Activated CD8-positive, alpha-beta memory T cell treated with anti-CD3 and anti-CD28 coated beads, Interleukin-2, amount 10 ng/mL, durations not matched to agents 7 days and 5 days (primary cell): ENCODE data around the gene CELF2. TPM values are rescaled to one million over a fixed set of nuclear protein-coding genes. Genes with fewer than 3 reads are reported as not detected.

Source experiments
- ATAC-seq: fragments of 150-1000 bp; cut with Tn5 transposase; one replicate; pipeline ENCODE4 v1.10.0; 2021; ENCODE audit warnings: moderate library complexity
- CTCF ChIA-PET: fragments of 350-600 bp; sonication (Branson Sonifier 250); formaldehyde crosslinking; loops from one replicate; lab custom pipeline; 2021; ENCODE audit warnings: antibody characterized with exemption; lab: Charles Lee
- DNase-seq: peaks from one replicate; pipeline ENCODE4 v3.0.0-alpha.2; 2020
- H3K27ac Mint-ChIP-seq: one replicate; pipeline ENCODE4 v1.8.0; 2021; ENCODE audit warnings: mild to moderate bottlenecking, mixed read lengths
- H3K27me3 Mint-ChIP-seq: one replicate; pipeline ENCODE4 v1.8.0; 2021; ENCODE audit warnings: mixed read lengths
- H3K36me3 Mint-ChIP-seq: one replicate; pipeline ENCODE4 v1.8.0; 2021; ENCODE audit warnings: mild to moderate bottlenecking, mixed read lengths
- H3K4me1 Mint-ChIP-seq: one replicate; pipeline ENCODE4 v1.8.0; 2021; ENCODE audit warnings: mixed read lengths
- H3K4me3 Mint-ChIP-seq: one replicate; pipeline ENCODE4 v1.8.0; 2021; ENCODE audit warnings: mild to moderate bottlenecking, moderate library complexity, mixed read lengths
- H3K9me3 Mint-ChIP-seq: one replicate; pipeline ENCODE4 v1.8.0; 2022; ENCODE audit warnings: low read depth, mixed read lengths
- total RNA-seq, 2 experiments: library from RNA; stranded (reverse); gene quantifications; one replicate each; pipeline ENCODE4 v1.2.3, GENCODE V29; 2021

The CELF2 gene
- total RNA-seq, 2 experiments from 2014 or later = 205 to 219 TPM

DNA sequence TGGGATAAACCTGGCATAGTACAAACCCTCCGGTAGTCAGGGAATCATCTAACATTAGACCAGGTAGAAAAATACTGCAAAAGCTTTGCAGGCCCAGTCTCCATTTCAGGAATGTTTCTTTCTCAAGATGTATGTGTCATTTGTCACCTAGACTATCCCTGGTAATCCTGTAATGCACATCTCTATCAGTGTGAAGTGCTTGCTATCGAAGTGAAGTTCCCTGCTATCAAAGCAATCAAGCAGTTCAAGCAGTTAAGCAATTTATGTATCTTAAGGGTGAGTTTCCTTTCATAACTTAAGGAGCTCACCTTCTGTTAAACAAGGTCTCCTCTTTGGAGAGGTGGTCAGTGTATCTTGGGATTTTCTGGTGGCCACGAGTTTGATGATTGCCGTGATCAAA is 47.2 kb downstream of the CELF2 start:
- DNase-seq = no peak
- Mint-ChIP-seq H3K27me3 (peaks cover 35% of the 10 kb centered on the region), H3K9me3 (no peaks in the 10 kb centered on the region), H3K27ac (no peak overlapping the region), H3K4me1 (no peaks in the 10 kb centered on the region), H3K4me3 (no peak overlapping the region), H3K36me3 (no peaks in the 10 kb centered on the region)
- CTCF ChIA-PET = interaction anchor here (1.4 kb wide), 1 partner anchor 545 kb away, joined by 4 read pairs; no protein-coding TSS in a partner anchor
- ATAC-seq = no peak

DNA sequence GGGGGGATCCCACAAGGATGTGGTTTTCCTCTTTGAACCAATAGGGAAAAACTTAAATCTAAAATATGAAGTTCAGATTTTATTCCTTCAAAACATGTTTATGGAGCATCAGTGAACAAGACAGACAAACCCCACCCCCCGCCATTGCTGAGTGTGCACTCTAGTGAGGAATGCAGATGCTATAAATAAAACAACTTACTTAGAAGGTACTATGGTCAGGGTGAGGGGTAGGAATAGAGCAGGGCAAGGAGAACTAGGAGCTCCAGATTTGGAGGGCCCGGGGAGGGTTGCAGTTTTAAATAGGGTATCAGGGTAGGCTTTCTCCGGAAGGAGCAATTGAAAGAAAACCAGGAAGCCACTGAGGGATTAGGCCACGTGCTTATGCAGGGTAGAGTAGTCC is 47.9 kb downstream of the CELF2 start:
- Mint-ChIP-seq H3K27me3 (peaks cover 38% of the 10 kb centered on the region), H3K27ac (no peak overlapping the region), H3K4me1 (no peaks in the 10 kb centered on the region), H3K9me3 (no peaks in the 10 kb centered on the region), H3K36me3 (no peaks in the 10 kb centered on the region), H3K4me3 (no peak overlapping the region)
- no peak for ATAC-seq
- CTCF ChIA-PET = interaction anchor here (1.4 kb wide), 1 partner anchor 546 kb away, joined by 4 read pairs; no protein-coding TSS in a partner anchor
- no peak for DNase-seq

- Mint-ChIP-seq H3K4me3 (no peak overlapping the region), H3K27me3 (peaks cover 36% of the 10 kb centered on the region), H3K27ac (no peak overlapping the region), H3K9me3 (no peaks in the 10 kb centered on the region), H3K36me3 (no peaks in the 10 kb centered on the region), H3K4me1 (no peaks in the 10 kb centered on the region)
- DNase-seq (no peak), ATAC-seq (no peak)
- CTCF ChIA-PET = interaction anchor here (0.7 kb wide), 1 partner anchor 16 kb away, joined by 3 read pairs; no protein-coding TSS in a partner anchor
These were observed 48.8 kb downstream of the CELF2 start for GRCh38 chr10:11066520-11066919.

GRCh38 chr10:11068861-11069633 is 51.4 kb downstream of the CELF2 start:
- Mint-ChIP-seq H3K9me3 (no peaks in the 10 kb centered on the region), H3K27me3 (peaks cover 35% of the 10 kb centered on the region), H3K36me3 (no peaks in the 10 kb centered on the region), H3K4me1 (no peaks in the 10 kb centered on the region), H3K27ac (no peak overlapping the region), H3K4me3 (no peak overlapping the region)
- ATAC-seq (no peak), DNase-seq (no peak)
- CTCF ChIA-PET = interaction anchor here (0.8 kb wide), 1 partner anchor 42 kb away, joined by 3 read pairs; no protein-coding TSS in a partner anchor

GRCh38 chr10:11073410-11073809 is 55.7 kb downstream of the CELF2 start:
- DNase-seq (no peak), ATAC-seq (no peak)
- H3K4me1 Mint-ChIP-seq = peaks cover 2% of the 10 kb centered on the region
- H3K27me3 Mint-ChIP-seq = peaks cover 58% of the 10 kb centered on the region
- H3K9me3 Mint-ChIP-seq = no peaks in the 10 kb centered on the region
- H3K27ac Mint-ChIP-seq = no peak overlapping the region
- no peaks in the 10 kb centered on the region for H3K36me3 Mint-ChIP-seq
- no peak overlapping the region for H3K4me3 Mint-ChIP-seq
- CTCF ChIA-PET = interaction anchor here (0.5 kb wide), 1 partner anchor 29 kb away, joined by 3 read pairs; no protein-coding TSS in a partner anchor

- Mint-ChIP-seq H3K4me1 (peaks cover 2% of the 10 kb centered on the region), H3K27ac (no peak overlapping the region), H3K9me3 (no peaks in the 10 kb centered on the region), H3K27me3 (peaks cover 58% of the 10 kb centered on the region), H3K4me3 (no peak overlapping the region), H3K36me3 (no peaks in the 10 kb centered on the region)
- DNase-seq (no peak), ATAC-seq (no peak)
- CTCF ChIA-PET = no interaction called here
These were observed 57.0 kb downstream of the CELF2 start for GRCh38 chr10:11074536-11075267.

DNA sequence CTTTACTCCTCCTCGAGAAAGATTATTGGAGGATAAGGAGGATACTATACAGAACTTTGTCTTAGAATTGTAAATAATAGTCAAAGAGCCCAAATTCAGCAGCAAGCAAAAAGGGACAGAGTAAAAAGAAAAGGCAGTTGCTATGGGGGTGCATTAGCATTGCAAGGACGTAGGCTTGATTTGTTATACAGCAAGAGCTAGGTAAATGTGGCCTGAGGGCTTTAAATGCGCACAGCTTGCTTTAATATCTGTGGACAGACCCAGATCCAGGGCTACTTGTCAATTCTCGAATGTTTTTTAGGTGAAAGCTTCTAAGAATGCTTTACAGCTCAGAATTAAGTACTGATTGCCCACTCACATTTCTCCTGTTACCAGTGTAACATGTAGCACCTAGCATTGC is 58.5 kb downstream of the CELF2 start:
- Mint-ChIP-seq H3K27me3 (peaks cover 51% of the 10 kb centered on the region), H3K4me1 (peaks cover 2% of the 10 kb centered on the region), H3K27ac (no peak overlapping the region), H3K9me3 (no peaks in the 10 kb centered on the region), H3K4me3 (no peak overlapping the region), H3K36me3 (no peaks in the 10 kb centered on the region)
- DNase-seq = no peak
- CTCF ChIA-PET = no interaction called here
- no peak for ATAC-seq

GRCh38 chr10:11080564-11080984 is 62.9 kb downstream of the CELF2 start:
- H3K9me3 Mint-ChIP-seq = no peaks in the 10 kb centered on the region
- H3K27me3 Mint-ChIP-seq = peaks cover 31% of the 10 kb centered on the region
- H3K36me3 Mint-ChIP-seq = no peaks in the 10 kb centered on the region
- CTCF ChIA-PET = no interaction called here
- no peak overlapping the region for H3K27ac Mint-ChIP-seq
- no peaks in the 10 kb centered on the region for H3K4me1 Mint-ChIP-seq
- no peak for ATAC-seq
- H3K4me3 Mint-ChIP-seq = no peak overlapping the region
- DNase-seq = no peak

DNA sequence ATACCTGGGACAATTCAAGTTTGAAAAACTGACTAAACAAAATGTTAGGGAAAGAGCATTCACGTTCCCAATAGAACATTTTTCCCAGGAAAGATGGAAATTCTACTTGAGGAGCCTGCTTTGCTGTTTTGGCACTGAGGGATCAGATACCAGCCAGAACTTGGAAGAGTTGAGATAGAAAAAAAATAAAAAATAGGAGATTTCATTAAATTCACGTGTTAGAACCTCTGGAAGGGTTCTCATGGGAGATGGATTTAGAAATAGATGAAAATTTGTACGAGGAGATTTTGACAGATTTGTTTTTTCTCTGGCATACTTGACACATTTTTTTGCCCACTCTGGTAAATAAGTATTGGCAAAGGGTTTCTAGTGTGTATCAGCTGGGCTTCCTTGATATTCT is 63.7 kb downstream of the CELF2 start:
- Mint-ChIP-seq H3K27ac (no peak overlapping the region), H3K4me3 (no peak overlapping the region), H3K27me3 (peaks cover 26% of the 10 kb centered on the region), H3K36me3 (no peaks in the 10 kb centered on the region), H3K4me1 (no peaks in the 10 kb centered on the region), H3K9me3 (no peaks in the 10 kb centered on the region)
- CTCF ChIA-PET = no interaction called here
- ATAC-seq (no peak), DNase-seq (no peak)

DNA sequence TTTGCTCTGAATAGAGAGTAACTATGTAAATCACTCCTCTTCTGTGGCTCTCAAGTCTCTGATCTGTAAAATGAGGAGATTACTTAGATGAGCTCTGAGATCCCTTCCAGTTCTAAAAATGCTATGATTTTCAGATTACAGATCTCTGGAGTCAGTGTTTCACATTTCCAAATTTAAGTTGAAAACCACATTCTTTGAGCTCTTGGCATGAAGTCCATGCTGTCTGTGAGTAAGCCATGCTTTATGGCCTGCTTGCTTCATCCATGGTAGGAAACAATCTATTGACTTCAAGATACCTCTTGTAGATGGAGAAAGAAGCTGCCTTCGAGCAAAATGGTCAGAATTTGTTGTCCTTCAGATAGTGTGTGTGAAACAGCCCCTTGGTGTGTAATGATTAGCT is 64.9 kb downstream of the CELF2 start:
- no peak for DNase-seq
- Mint-ChIP-seq H3K36me3 (no peaks in the 10 kb centered on the region), H3K9me3 (no peaks in the 10 kb centered on the region), H3K27me3 (peaks cover 19% of the 10 kb centered on the region), H3K27ac (no peak overlapping the region), H3K4me1 (no peaks in the 10 kb centered on the region), H3K4me3 (no peak overlapping the region)
- CTCF ChIA-PET = interaction anchor here (0.7 kb wide), 1 partner anchor 16 kb away, joined by 3 read pairs; no protein-coding TSS in a partner anchor
- ATAC-seq = no peak

DNA sequence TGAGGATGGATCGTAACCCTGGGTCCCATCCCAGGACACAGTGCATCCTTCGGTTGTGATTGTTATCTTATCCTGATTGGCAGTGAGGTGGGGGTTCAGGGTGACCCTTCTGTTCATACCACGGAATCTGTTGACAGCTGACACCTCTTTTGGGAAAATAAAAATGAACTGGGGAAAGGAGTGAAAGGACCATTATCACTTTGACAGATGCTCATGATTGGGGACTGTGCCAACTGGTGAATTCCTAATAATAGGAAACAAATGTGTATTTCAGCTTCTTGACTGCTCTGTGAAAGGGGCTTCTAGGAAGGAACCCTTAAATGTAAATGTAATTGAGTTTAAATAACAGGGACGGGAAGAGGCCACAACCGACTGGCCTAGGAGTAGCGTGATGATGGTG is 65.4 kb downstream of the CELF2 start:
- H3K27me3 Mint-ChIP-seq = peaks cover 14% of the 10 kb centered on the region
- ATAC-seq = no peak
- H3K36me3 Mint-ChIP-seq = no peaks in the 10 kb centered on the region
- H3K4me3 Mint-ChIP-seq = no peak overlapping the region
- CTCF ChIA-PET = no interaction called here
- H3K9me3 Mint-ChIP-seq = no peaks in the 10 kb centered on the region
- no peaks in the 10 kb centered on the region for H3K4me1 Mint-ChIP-seq
- DNase-seq = no peak
- no peak overlapping the region for H3K27ac Mint-ChIP-seq

DNA sequence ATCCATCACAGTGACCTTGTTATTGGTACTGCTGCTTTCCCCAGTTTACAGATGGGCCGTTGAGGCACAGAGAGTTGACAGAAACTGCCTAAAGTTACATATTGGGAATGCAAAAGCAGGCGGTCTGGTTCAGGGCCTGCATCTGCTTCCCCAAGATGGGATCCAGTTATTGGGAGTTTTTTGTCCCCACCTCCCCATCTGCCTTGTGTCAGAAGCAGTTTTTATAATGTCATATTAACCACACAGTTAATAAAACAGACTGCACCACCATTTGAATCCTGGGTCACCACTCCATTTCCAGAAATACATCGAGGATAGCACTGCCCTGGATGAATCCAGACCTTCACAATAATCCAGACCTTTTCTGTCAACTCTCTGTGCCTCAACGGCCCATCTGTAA is 67.9 kb downstream of the CELF2 start:
- Mint-ChIP-seq H3K27me3 (peaks cover 5% of the 10 kb centered on the region), H3K9me3 (no peaks in the 10 kb centered on the region), H3K27ac (no peak overlapping the region), H3K4me3 (no peak overlapping the region), H3K4me1 (no peaks in the 10 kb centered on the region), H3K36me3 (peaks cover 1% of the 10 kb centered on the region)
- no peak for DNase-seq
- ATAC-seq = no peak
- CTCF ChIA-PET = no interaction called here

DNA sequence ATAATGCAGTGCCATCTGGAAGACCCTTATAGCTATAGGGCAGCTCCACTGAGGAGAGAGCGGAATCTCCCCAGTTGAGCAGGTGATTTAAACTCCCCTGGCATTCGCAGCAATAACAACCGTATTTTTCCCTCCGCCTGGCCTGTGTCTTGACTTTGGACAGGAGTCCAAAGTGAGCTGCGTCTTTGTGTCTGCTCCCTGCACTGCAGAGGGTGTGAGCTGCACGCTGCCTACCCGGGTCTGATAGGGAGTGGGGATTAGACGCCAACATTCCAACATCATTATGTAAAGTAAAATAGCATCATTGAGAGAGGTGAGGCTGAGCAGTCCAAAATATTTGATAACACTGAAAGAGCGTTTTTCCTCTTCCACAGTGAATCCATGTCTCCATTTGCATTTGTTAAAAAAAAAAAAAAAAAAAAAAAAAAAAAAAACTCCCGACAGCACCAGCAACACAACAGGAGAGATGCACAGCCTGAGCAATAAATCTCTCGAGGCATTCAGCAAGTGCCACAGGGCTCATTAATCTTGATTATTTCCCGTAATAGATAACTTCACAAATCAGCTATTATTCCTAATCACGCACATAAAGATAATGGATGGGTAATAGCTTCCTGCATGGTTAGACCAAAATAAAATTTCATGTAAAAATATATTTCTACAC is 68.6 kb downstream of the CELF2 start:
- H3K4me3 Mint-ChIP-seq = no peak overlapping the region
- H3K36me3 Mint-ChIP-seq = peaks cover 1% of the 10 kb centered on the region
- ATAC-seq (no peak), DNase-seq (no peak)
- H3K27me3 Mint-ChIP-seq = peaks cover 5% of the 10 kb centered on the region
- no peaks in the 10 kb centered on the region for H3K9me3 Mint-ChIP-seq
- no peak overlapping the region for H3K27ac Mint-ChIP-seq
- CTCF ChIA-PET = no interaction called here
- H3K4me1 Mint-ChIP-seq = peaks cover under 1% of the 10 kb centered on the region
